GM15510 (cell line): ENCODE results near the gene SLC6A11.

Experiments used
- POLR2A ChIP-seq: IDR thresholded peaks from 3 replicates; pipeline ENCODE4 v1.6.1; 2011; ENCODE audit warnings: borderline replicate concordance; ENCODE audit not compliant: insufficient read length; ENCODE audit errors: extremely low read depth

SLC6A11 gene

GRCh38 chr3:10845001-10845761 is 29.2 kb downstream of the SLC6A11 start:
- TF ChIP-seq POLR2A: no peak

- no peak for TF ChIP-seq POLR2A
These were observed 30.0 kb downstream of the SLC6A11 start for GRCh38 chr3:10845839-10846656.

GRCh38 chr3:10846657-10846975 is 30.6 kb downstream of the SLC6A11 start:
- TF ChIP-seq POLR2A: no peak

DNA sequence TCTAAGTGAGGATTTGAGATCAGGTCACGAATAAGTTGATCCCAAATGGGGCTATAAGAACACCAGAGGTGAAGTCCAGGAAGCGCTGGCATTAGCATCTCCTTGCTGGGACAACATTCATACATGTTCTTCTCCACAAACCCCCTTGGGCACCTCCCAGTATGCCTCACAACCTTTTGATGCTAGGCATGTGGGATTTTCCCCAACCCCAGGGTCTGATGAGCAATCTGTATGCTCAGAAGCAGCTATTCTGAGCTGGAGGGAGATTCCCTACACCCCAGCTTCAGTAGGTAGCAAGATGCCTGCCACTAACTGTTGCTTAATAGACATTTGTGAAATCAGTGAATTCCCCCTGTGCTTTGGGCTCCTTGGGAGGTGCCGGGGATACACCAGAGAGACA is 32.2 kb downstream of the SLC6A11 start:
- no peak for TF ChIP-seq POLR2A

- no peak for TF ChIP-seq POLR2A
These were observed 36.2 kb downstream of the SLC6A11 start for GRCh38 chr3:10852066-10852808.

GRCh38 chr3:10855083-10855870 is 39.2 kb downstream of the SLC6A11 start:
- no peak for TF ChIP-seq POLR2A

DNA sequence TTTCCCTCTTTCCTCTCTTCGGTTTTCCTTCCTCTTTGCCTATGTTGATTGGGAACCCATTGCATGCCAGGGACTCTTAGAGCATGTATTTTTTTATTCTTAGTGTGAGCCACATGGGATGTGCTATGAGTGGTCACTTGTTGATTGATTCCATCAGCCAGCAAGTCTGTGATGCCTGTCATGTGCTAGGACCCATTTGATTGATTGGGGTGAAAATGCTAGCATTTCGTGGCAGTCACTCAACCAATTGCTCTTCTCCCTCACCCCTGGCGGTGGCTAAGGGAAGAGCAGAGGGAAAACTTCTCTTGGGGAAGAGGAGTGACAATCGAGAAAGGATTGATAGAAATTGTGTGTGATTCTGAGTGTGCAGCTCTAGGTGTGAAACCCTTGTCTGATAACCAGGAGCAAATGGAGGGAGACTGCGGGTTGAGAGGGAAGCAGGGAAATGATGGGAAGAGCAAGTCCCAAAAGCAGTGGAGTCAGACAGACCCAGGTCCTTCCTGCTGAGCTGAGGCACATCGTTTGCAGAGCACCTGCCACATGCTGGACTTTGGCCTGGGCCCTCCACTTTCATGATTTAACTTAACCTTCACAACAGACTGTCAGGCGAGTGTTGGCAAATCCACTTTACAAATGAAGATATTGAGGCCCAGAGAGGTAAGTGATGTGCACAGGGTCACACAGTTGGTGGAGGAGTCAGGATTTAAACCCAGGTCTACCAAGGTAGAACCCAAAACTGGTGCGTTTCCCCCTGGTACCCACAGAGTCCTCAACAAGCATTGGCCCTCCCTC is 40.0 kb downstream of the SLC6A11 start:
- no peak for TF ChIP-seq POLR2A

- no peak for TF ChIP-seq POLR2A
These were observed 41.2 kb downstream of the SLC6A11 start for GRCh38 chr3:10857235-10857634.

- no peak for TF ChIP-seq POLR2A
These were observed 42.1 kb downstream of the SLC6A11 start for GRCh38 chr3:10858091-10858490.

- TF ChIP-seq POLR2A: no peak
These were observed 51.4 kb downstream of the SLC6A11 start for GRCh38 chr3:10867384-10867783.

GRCh38 chr3:10869460-10869859 is 53.4 kb downstream of the SLC6A11 start:
- no peak for TF ChIP-seq POLR2A

DNA sequence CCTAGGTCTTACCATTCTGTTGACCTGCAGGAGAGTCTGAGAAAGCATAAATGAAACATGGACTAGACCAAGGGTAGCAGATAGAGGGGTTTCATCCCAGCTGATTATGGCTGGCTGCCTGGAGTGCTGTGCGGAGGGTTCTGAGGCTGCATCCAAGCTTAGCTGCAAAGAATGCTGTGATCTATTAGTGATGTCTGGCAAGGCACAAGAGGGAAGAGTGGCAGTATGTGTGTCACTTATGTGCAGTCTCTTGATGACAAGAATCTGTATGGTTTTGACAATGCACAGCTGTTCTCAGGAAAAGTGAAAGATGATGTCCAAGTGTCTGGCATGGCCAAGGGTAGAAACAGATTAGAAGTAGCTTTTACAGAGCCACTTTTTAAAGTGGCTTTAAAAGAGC is 54.3 kb downstream of the SLC6A11 start:
- TF ChIP-seq POLR2A: no peak

- no peak for TF ChIP-seq POLR2A
These were observed 57.4 kb downstream of the SLC6A11 start for GRCh38 chr3:10873415-10873814.

GRCh38 chr3:10875914-10876313 is 59.9 kb downstream of the SLC6A11 start:
- no peak for TF ChIP-seq POLR2A
